Heart left ventricle (tissue), 16 donors: Measurements from ENCODE around the gene BIRC7. TPM values are rescaled to one million over a fixed set of nuclear protein-coding genes. Genes with fewer than 3 reads are reported as not detected.

Experiments used
- ATAC-seq, 4 donors: fragments of 200-7000 bp; cut with Tn5 transposase; one replicate each; pipeline ENCODE4 v1.9.1; 2020 to 2022; ENCODE audit warnings: moderate library complexity in 4 of 4, mild to moderate bottlenecking in 3 of 4, moderate number of reproducible peaks in 1 of 4
- DNase-seq, 5 donors: peaks; one replicate each; pipeline ENCODE4 v3.0.0-alpha.2; 2020
- H3K27ac ChIP-seq, 12 donors: fragments of 200-600 bp; sonication (generic) in 4 of 12; one replicate each; pipeline versions ENCODE4 v1.5.0 to v1.8.0; 2016 to 2022; ENCODE audit warnings: mild to moderate bottlenecking in 2 of 12
- H3K27me3 ChIP-seq, 9 donors: fragments of 200-600 bp; sonication (generic) in 2 of 9; one replicate each; pipeline versions ENCODE4 v1.5.1 to v1.8.0; 2016 to 2022; ENCODE audit warnings: mild to moderate bottlenecking in 3 of 9
- H3K36me3 ChIP-seq, 9 donors: fragments of 200-600 bp; sonication (generic) in 2 of 9; one replicate each; pipeline versions ENCODE4 v1.5.0 to v1.8.0; 2018 to 2022; ENCODE audit warnings: mild to moderate bottlenecking in 2 of 9
- H3K4me1 ChIP-seq, 12 donors: fragments of 200-600 bp; sonication (generic) in 4 of 12; one replicate each; pipeline versions ENCODE4 v1.5.0 to v1.8.0; 2016 to 2022; ENCODE audit warnings: mild to moderate bottlenecking in 3 of 12
- H3K4me3 ChIP-seq, 12 donors: fragments of 200-600 bp; sonication (generic) in 4 of 12; one replicate each; pipeline versions ENCODE4 v1.5.0 to v1.8.0; 2017 to 2022; ENCODE audit warnings: mild to moderate bottlenecking in 9 of 12, moderate library complexity in 4 of 12
- H3K9me3 ChIP-seq, 12 donors: fragments of 200-600 bp; sonication (generic) in 4 of 12; one replicate each; pipeline versions ENCODE4 v1.5.0 to v1.8.0; 2016 to 2022; ENCODE audit warnings: mild to moderate bottlenecking in 1 of 12
- CTCF ChIP-seq, 12 donors: fragments of 200-600 bp; sonication (generic) in 4 of 12; IDR thresholded peaks; one replicate each; pipeline versions ENCODE4 v1.5.0 to v1.8.0; 2018 to 2022; ENCODE audit warnings: antibody characterized with exemption in 12 of 12, mild to moderate bottlenecking in 5 of 12
- POLR2A ChIP-seq, 2 donors: fragments of 450-650 bp; IDR thresholded peaks; one replicate each; pipeline ENCODE4 v1.6.1; 2017; ENCODE audit warnings: antibody characterized with exemption in 2 of 2, mild to moderate bottlenecking in 2 of 2, moderate library complexity in 2 of 2
- WGBS, 4 donors: extraction: QIAGEN DNeasy Blood & Tissue Kit in 2 of 4; methylation state at CpG; one replicate each; pipeline versions ENCODE4 v1.1.5 to v1.1.7; 2013 to 2018; 5-methylcytosine and 5-hydroxymethylcytosine counted together
- intact Hi-C, 10 donors: fragments of 100-400 bp; cut with DNase I; formaldehyde crosslinking; loops; one replicate each; pipeline versions ENCODE4 v1.11.1 to v1.14.2; 2022
- polyA plus RNA-seq, 2 donors: library from polyadenylated mRNA; stranded (reverse); fragments of 200-250 nt; gene quantifications; one replicate each; pipeline ENCODE4 v1.2.3, GENCODE V29; 2013
- total RNA-seq, 9 donors: library from RNA; depleted of rRNA in 2 of 9; stranded (reverse); fragments of >200 nt in 2 of 9; fragmentation: NEBNext Ultra II Directional in 3 of 9; extraction: Animal tissue kit (Norgen Biotek cat#: 25700) in 3 of 9; gene quantifications; one replicate each; pipeline versions ENCODE4 v1.1.0 to v1.2.4, GENCODE V29; 2016 to 2023
- donor health status: ischemic (EF 13 %, LVEDD 7.1; RV severe dilation, severe dysfunction).
- donor health status: healthy with polysubstance abuse.
- donor health status: DM: no; HTN: yes; CAD: no.
- donor health status: DM: no; HTN: no; CAD: no.
- donor health status: ischemic (EF 25% LVEDD 6.9; RV normal size, moderate dysfunction).
- donor health status: ischemic (EF 25% LVEDD 5.7; RV mildly dilated, moderate dysfunction).
- donor health status: healthy.
- donor health status: DM: yes; HTN: yes; CAD: no.
- donor health status: ischemic (EF 35%, LVEDD 5.7; RV mildly dilated, moderate dysfunction).
- donor health status: nonischemic (EF 11% LVEDD 7.7; RV severe dilation, severe dysfunction).
- donor health status: DM: yes; HTN: yes; CAD: no.
- donor health status: PGD.
- donor health status: ischemic (EF 29% LVEDD 5.4; RV normal size, mild dysfunction).
- donor health status: nonischemic (EF 23%, LVEDD 6.1; RV moderate dilation, normal function).

Gene BIRC7
- total and polyA plus RNA-seq, 11 donors: 0.20 to 5.6 (median 0.50) TPM; not detected in 5

GRCh38 chr20:63194007-63194796, 41.5 kb upstream of the BIRC7 start:
- Histone ChIP-seq H3K9me3 (no peaks in the 10 kb centered on the region), H3K36me3 (peaks cover 0 to 45% (median 25%) of the 10 kb centered on the region in 9 donors), H3K27me3 (no peaks in the 10 kb centered on the region), H3K27ac (no peak overlapping the region), H3K4me3 (no peak overlapping the region), H3K4me1 (peaks cover 0 to 24% (median 4%) of the 10 kb centered on the region in 12 donors)
- WGBS, 4 donors: 76 to 83% (median 81%) methylated on average over 14 of the region's 14 CpGs
- TF ChIP-seq POLR2A (IDR thresholded peaks at IDR 0.05) (no peak), CTCF (IDR thresholded peaks at IDR 0.05) (no peak)
- intact Hi-C loops: no loop called here
- DNase-seq (no peak), ATAC-seq (no peak)

- 95 to 99% (median 97%) methylated on average over 4 of the region's 4 CpGs for WGBS, 4 donors
These were observed 40.9 kb upstream of the BIRC7 start for GRCh38 chr20:63194797-63195173.

GRCh38 chr20:63196768-63197470, 38.8 kb upstream of the BIRC7 start:
- peaks cover 0 to 67% (median 44%) of the 10 kb centered on the region in 9 donors for H3K36me3 ChIP-seq

More at GRCh38 chr20:63194797-63195173, 40.9 kb upstream of the BIRC7 start:
- peaks cover 0 to 48% (median 25%) of the 10 kb centered on the region in 9 donors for H3K36me3 ChIP-seq
- H3K4me1 ChIP-seq: peaks cover 0 to 24% (median 4%) of the 10 kb centered on the region in 12 donors
- H3K27ac ChIP-seq: no peak overlapping the region
- ATAC-seq (no peak), DNase-seq (no peak)
- H3K9me3 ChIP-seq: no peaks in the 10 kb centered on the region
- TF ChIP-seq CTCF (IDR thresholded peaks at IDR 0.05) (no peak), POLR2A (IDR thresholded peaks at IDR 0.05) (no peak)
- intact Hi-C loops: no loop called here
- H3K4me3 ChIP-seq: no peak overlapping the region
- no peaks in the 10 kb centered on the region for H3K27me3 ChIP-seq

More at GRCh38 chr20:63196768-63197470, 38.8 kb upstream of the BIRC7 start:
- DNase-seq (no peak), ATAC-seq (peak in 3 of 4 donors; percentile 24 to 49 (median 48))
- 65 to 71% (median 70%) methylated on average over 9 of the region's 9 CpGs for WGBS, 4 donors
- Histone ChIP-seq H3K27ac (no peak overlapping the region), H3K4me3 (no peak overlapping the region), H3K4me1 (peaks cover 0 to 34% (median 4%) of the 10 kb centered on the region in 12 donors), H3K9me3 (no peaks in the 10 kb centered on the region), H3K27me3 (no peaks in the 10 kb centered on the region)
- intact Hi-C loops: no loop called here
- TF ChIP-seq POLR2A (IDR thresholded peaks at IDR 0.05) (no peak), CTCF (IDR thresholded peaks at IDR 0.05) (no peak)
